Measurements from ENCODE around the gene IFT80.

IFT80 gene

DNA sequence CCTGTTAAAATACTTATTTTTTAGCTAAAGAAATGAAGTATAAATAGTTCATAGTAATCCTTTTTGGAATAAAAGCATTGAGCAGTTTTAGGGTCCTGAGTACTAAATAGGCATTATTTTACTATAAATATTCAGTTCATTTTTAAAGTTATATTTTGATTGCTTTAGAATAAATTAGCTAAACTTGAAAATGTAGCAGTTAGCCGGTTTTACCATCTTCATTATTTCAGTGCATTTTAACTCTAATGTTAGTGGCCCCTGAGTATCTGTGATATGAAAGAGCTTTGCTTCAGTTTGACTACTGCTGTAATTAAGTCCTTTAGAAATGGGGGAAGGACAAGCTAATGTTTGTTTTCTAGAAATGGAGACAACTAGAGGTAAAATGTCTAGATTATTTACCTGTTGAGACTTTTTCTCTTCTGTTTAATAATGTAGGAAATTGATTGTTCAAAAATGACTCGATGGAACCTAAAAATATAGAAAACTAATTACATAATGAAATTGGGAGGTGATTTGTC is 4.1 kb upstream of the IFT80 start:
- peak overlapping the region; percentile 96 for H3K9ac ChIP-seq (ENCODE audit: low read length)
- H3K4me1 ChIP-seq (ENCODE audit: control insufficient read depth, insufficient read depth, low read depth, low read length): no peaks in the 10 kb centered on the region
- no peak overlapping the region for H3K14ac ChIP-seq (ENCODE audit: low read length in 2 of 2)

GRCh38 chr3:160402221-160403027 is 3.4 kb upstream of the IFT80 start:
- H3K18ac ChIP-seq (ENCODE audit: low read depth in 1 of 2, low read length in 2 of 2): no peak overlapping the region
- no peak for DNase-seq
- no peak overlapping the region for H2BK120ac ChIP-seq (ENCODE audit: low read depth, low read length)
- peak overlapping the region in 1 of 2 experiments; percentile 91 for H3K4me3 ChIP-seq (ENCODE audit: insufficient read depth in 1 of 2, low read depth in 1 of 2, low read length in 2 of 2)
- H2BK15ac ChIP-seq (ENCODE audit: low read depth, poor library complexity, severe bottlenecking): no peak overlapping the region
- no peak overlapping the region for H2BK12ac ChIP-seq (ENCODE audit: low read length in 2 of 2)
- H3K9ac ChIP-seq (ENCODE audit: low read length): peak overlapping the region; percentile 96
- 18% methylated on average over 3 of the region's 11 CpGs for WGBS
- no peaks in the 10 kb centered on the region for H3K27me3 ChIP-seq (ENCODE audit: control insufficient read depth in 1 of 2, insufficient read depth in 1 of 2, low read length in 2 of 2)
- peak overlapping the region; percentile 57 for H3K4me2 ChIP-seq (ENCODE audit: low read length, poor library complexity, severe bottlenecking)
- no peak overlapping the region for H2BK5ac ChIP-seq (ENCODE audit: low read depth, low read length, poor library complexity, severe bottlenecking)
- H3K4ac ChIP-seq (ENCODE audit: low read depth in 1 of 2, low read length in 2 of 2): no peak overlapping the region
- H3K23ac ChIP-seq (ENCODE audit: low read length in 2 of 2): no peak overlapping the region
- peaks cover 0 to 3% of the 10 kb centered on the region in 2 experiments for H3K36me3 ChIP-seq (ENCODE audit: control insufficient read depth in 1 of 2, insufficient read depth in 2 of 2, low read depth in 1 of 2, low read length in 2 of 2)
- no peak overlapping the region for H3K27ac ChIP-seq (ENCODE audit: low read length, poor library complexity, severe bottlenecking)
- no peak overlapping the region for H4K91ac ChIP-seq (ENCODE audit: low read length)
- no peak overlapping the region for H2AFZ ChIP-seq (ENCODE audit: low read depth, low read length)
- no peak overlapping the region for H3K14ac ChIP-seq (ENCODE audit: low read length in 2 of 2)
- H4K8ac ChIP-seq (ENCODE audit: low read length): no peak overlapping the region
- no peaks in the 10 kb centered on the region for H3K9me3 ChIP-seq (ENCODE audit: control insufficient read depth, low read length)
- peaks cover 1% of the 10 kb centered on the region for H3K4me1 ChIP-seq (ENCODE audit: control insufficient read depth, insufficient read depth, low read depth, low read length)
- no peak overlapping the region for H2AK5ac ChIP-seq (ENCODE audit: low read length, severe bottlenecking)
- peaks cover 3% of the 10 kb centered on the region for H3K79me1 ChIP-seq (replicated peaks; ENCODE audit: low read length, poor library complexity, severe bottlenecking)

More for the DNA sequence above, 4.1 kb upstream of the IFT80 start:
- Histone ChIP-seq H3K18ac (ENCODE audit: low read depth in 1 of 2, low read length in 2 of 2) (no peak overlapping the region), H3K4me2 (ENCODE audit: low read length, poor library complexity, severe bottlenecking) (no peak overlapping the region), H2BK12ac (ENCODE audit: low read length in 2 of 2) (no peak overlapping the region), H3K4ac (ENCODE audit: low read depth in 1 of 2, low read length in 2 of 2) (no peak overlapping the region), H4K91ac (ENCODE audit: low read length) (no peak overlapping the region), H4K8ac (ENCODE audit: low read length) (no peak overlapping the region), H3K36me3 (ENCODE audit: control insufficient read depth in 1 of 2, insufficient read depth in 2 of 2, low read depth in 1 of 2, low read length in 2 of 2) (peaks cover under 1 to 3% of the 10 kb centered on the region in 2 experiments), H3K27ac (ENCODE audit: low read length, poor library complexity, severe bottlenecking) (no peak overlapping the region), H2BK5ac (ENCODE audit: low read depth, low read length, poor library complexity, severe bottlenecking) (no peak overlapping the region), H2BK120ac (ENCODE audit: low read depth, low read length) (no peak overlapping the region), H3K4me3 (ENCODE audit: insufficient read depth in 1 of 2, low read depth in 1 of 2, low read length in 2 of 2) (peak overlapping the region in 1 of 2 experiments; percentile 91), H2AK5ac (ENCODE audit: low read length, severe bottlenecking) (no peak overlapping the region), H2AFZ (ENCODE audit: low read depth, low read length) (no peak overlapping the region), H3K23ac (ENCODE audit: low read length in 2 of 2) (no peak overlapping the region), H3K9me3 (ENCODE audit: control insufficient read depth, low read length) (no peaks in the 10 kb centered on the region), H3K27me3 (ENCODE audit: control insufficient read depth in 1 of 2, insufficient read depth in 1 of 2, low read length in 2 of 2) (no peaks in the 10 kb centered on the region), H3K79me1 (replicated peaks; ENCODE audit: low read length, poor library complexity, severe bottlenecking) (peaks cover 2% of the 10 kb centered on the region), H2BK15ac (ENCODE audit: low read depth, poor library complexity, severe bottlenecking) (no peak overlapping the region)
- DNase-seq: peak; percentile 35
- no CpG with 5 or more reads among the region's 2 CpGs for WGBS

DNA sequence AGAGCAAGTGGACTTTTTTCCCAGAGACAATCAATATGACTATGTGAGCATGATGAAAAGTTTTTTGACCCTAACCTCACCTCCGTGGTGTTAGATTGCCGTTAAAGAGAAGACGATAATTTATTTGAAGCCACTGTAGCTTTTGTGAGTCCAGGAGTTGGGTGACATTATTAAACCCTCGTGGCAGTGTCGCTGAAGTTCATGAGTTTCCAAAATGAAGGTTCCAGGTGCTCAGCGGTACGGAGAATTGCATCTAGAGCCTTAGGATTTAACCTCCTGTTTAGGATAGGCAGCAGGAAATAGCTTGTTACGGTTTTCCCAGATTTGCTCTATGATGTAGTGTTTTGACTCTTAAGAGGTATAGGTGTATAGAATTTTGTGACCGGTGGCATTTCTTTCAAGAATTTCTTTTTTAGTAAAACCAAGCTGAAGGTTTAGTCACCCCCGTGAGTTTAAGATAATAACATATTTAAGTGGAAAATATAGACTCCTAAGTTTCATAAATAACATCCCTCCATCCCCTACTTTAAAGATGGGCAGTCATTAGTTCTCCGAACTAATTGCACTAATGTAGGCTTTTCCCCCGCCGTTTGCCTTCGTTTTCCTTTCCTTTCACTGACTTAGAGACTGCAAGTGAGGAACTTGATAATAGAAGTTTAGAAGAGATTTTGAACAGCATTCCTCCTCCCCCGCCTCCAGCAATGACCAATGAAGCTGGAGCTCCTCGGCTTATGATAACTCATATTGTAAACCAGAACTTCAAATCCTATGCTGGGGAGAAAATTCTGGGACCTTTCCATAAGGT is 2.5 kb upstream of the IFT80 start:
- no peak overlapping the region for H3K23ac ChIP-seq (ENCODE audit: low read length in 2 of 2)
- H2BK15ac ChIP-seq (ENCODE audit: low read depth, poor library complexity, severe bottlenecking): no peak overlapping the region
- H4K91ac ChIP-seq (ENCODE audit: low read length): no peak overlapping the region
- no peaks in the 10 kb centered on the region for H3K9me3 ChIP-seq (ENCODE audit: control insufficient read depth, low read length)
- no peak overlapping the region for H2AFZ ChIP-seq (ENCODE audit: low read depth, low read length)
- no peak overlapping the region for H2BK12ac ChIP-seq (ENCODE audit: low read length in 2 of 2)
- no peak overlapping the region for H3K14ac ChIP-seq (ENCODE audit: low read length in 2 of 2)
- peak overlapping the region; percentile 43 for H3K27ac ChIP-seq (ENCODE audit: low read length, poor library complexity, severe bottlenecking)
- H3K4me3 ChIP-seq (ENCODE audit: insufficient read depth in 1 of 2, low read depth in 1 of 2, low read length in 2 of 2): peak overlapping the region in 1 of 2 experiments; percentile 91
- H3K4me1 ChIP-seq (ENCODE audit: control insufficient read depth, insufficient read depth, low read depth, low read length): peaks cover 1% of the 10 kb centered on the region
- WGBS: 0% methylated on average over 9 of the region's 16 CpGs
- no peak overlapping the region for H2BK5ac ChIP-seq (ENCODE audit: low read depth, low read length, poor library complexity, severe bottlenecking)
- H2AK5ac ChIP-seq (ENCODE audit: low read length, severe bottlenecking): no peak overlapping the region
- H2BK120ac ChIP-seq (ENCODE audit: low read depth, low read length): no peak overlapping the region
- H4K8ac ChIP-seq (ENCODE audit: low read length): no peak overlapping the region
- peak overlapping the region in 1 of 2 experiments; percentile 97 for H3K4ac ChIP-seq (ENCODE audit: low read depth in 1 of 2, low read length in 2 of 2)
- no peaks in the 10 kb centered on the region for H3K27me3 ChIP-seq (ENCODE audit: control insufficient read depth in 1 of 2, insufficient read depth in 1 of 2, low read length in 2 of 2)
- peak; percentile 82 for DNase-seq
- H3K79me1 ChIP-seq (replicated peaks; ENCODE audit: low read length, poor library complexity, severe bottlenecking): peaks cover 3% of the 10 kb centered on the region
- peaks cover 0 to 3% of the 10 kb centered on the region in 2 experiments for H3K36me3 ChIP-seq (ENCODE audit: control insufficient read depth in 1 of 2, insufficient read depth in 2 of 2, low read depth in 1 of 2, low read length in 2 of 2)
- no peak overlapping the region for H3K18ac ChIP-seq (ENCODE audit: low read depth in 1 of 2, low read length in 2 of 2)
- peak overlapping the region; percentile 96 for H3K9ac ChIP-seq (ENCODE audit: low read length)
- H3K4me2 ChIP-seq (ENCODE audit: low read length, poor library complexity, severe bottlenecking): peak overlapping the region; percentile 68

Measured in mesenchymal stem cell (in vitro differentiated cells and primary cell).